HepG2 (cell line): ENCODE results near the gene MRPL28. TPM values are rescaled to one million over a fixed set of nuclear protein-coding genes. Genes with fewer than 3 reads are reported as not detected.
A peak's percentile ranks its signal among the peaks of the same experiment; 100 is the strongest.

Experiments
- BATF2 ChIP-seq: sonication (generic); formaldehyde crosslinking; IDR thresholded peaks from 2 replicates; pipeline ENCODE4 v1.8.0; 2022; ENCODE audit warnings: mild to moderate bottlenecking, missing genetic modification reagents, moderate library complexity
- BHLHE40 ChIP-seq: IDR thresholded peaks from 2 replicates; pipeline ENCODE4 v1.6.1; 2011; ENCODE audit warnings: low read length, improper control_type of control experiment
- FOXP1 ChIP-seq, 2 experiments: fragments of 450-650 bp in 1 of 2; IDR thresholded peaks; 2 replicates each; pipeline ENCODE4 v1.6.1; 2017 to 2018; ENCODE audit warnings: antibody characterized with exemption in 1 of 2
- GZF1 ChIP-seq: sonication (generic); formaldehyde crosslinking; IDR thresholded peaks from 2 replicates; pipeline ENCODE4 v1.5.1; 2020; ENCODE audit warnings: mild to moderate bottlenecking, missing genetic modification reagents
- IKZF4 ChIP-seq: sonication (generic); formaldehyde crosslinking; IDR thresholded peaks from 2 replicates; pipeline ENCODE4 v1.5.1; 2020; ENCODE audit warnings: borderline replicate concordance, mild to moderate bottlenecking, low read depth, missing genetic modification reagents; ENCODE audit errors: not compliant biosample characterization
- JUN ChIP-seq: sonication (generic); formaldehyde crosslinking; IDR thresholded peaks from 2 replicates; pipeline ENCODE4 v1.4.0; 2020; ENCODE audit warnings: mild to moderate bottlenecking, missing genetic modification reagents
- KLF13 ChIP-seq: sonication (generic); formaldehyde crosslinking; IDR thresholded peaks from 2 replicates; pipeline ENCODE4 v1.4.0; 2020; ENCODE audit warnings: mild to moderate bottlenecking, missing genetic modification reagents
- KLF16 ChIP-seq, 2 experiments: sonication (generic) in 1 of 2; formaldehyde crosslinking in 1 of 2; IDR thresholded peaks; 2 replicates each; pipeline versions ENCODE4 v1.6.1 to v1.8.0; 2016 to 2023; ENCODE audit warnings: missing genetic modification reagents in 2 of 2, missing compliant biosample characterization in 1 of 2
- TERF1 ChIP-seq: sonication (generic); formaldehyde crosslinking; IDR thresholded peaks from 2 replicates; pipeline ENCODE4 v1.8.0; 2022; ENCODE audit warnings: mild to moderate bottlenecking, missing genetic modification reagents, moderate library complexity
- U2AF2 ChIP-seq: fragments of 200-400 bp; formaldehyde crosslinking; IDR thresholded peaks from 2 replicates; pipeline ENCODE4 v1.6.1; 2017; ENCODE audit warnings: low read depth, mild to moderate bottlenecking, low read length
- ZNF160 ChIP-seq: sonication (generic); formaldehyde crosslinking; IDR thresholded peaks from 2 replicates; pipeline ENCODE4 v1.8.0; 2022; ENCODE audit warnings: mild to moderate bottlenecking, inconsistent platforms, missing genetic modification reagents
- ZNF17 ChIP-seq: sonication (generic); formaldehyde crosslinking; IDR thresholded peaks from 2 replicates; pipeline ENCODE4 v1.5.0; 2020; ENCODE audit warnings: mild to moderate bottlenecking, missing genetic modification reagents
- ZNF335 ChIP-seq: sonication (generic); formaldehyde crosslinking; IDR thresholded peaks from 2 replicates; pipeline ENCODE4 v1.4.0; 2020; ENCODE audit warnings: missing genetic modification reagents
- ZNF34 ChIP-seq: sonication (generic); formaldehyde crosslinking; IDR thresholded peaks from 2 replicates; pipeline ENCODE4 v1.4.0; 2020; ENCODE audit warnings: mild to moderate bottlenecking, missing genetic modification reagents, borderline replicate concordance
- ZNF503 ChIP-seq: sonication (generic); formaldehyde crosslinking; IDR thresholded peaks from 2 replicates; pipeline ENCODE4 v1.4.0; 2020; ENCODE audit warnings: missing genetic modification reagents
- ZNF547 ChIP-seq: sonication (generic); formaldehyde crosslinking; IDR thresholded peaks from 2 replicates; pipeline ENCODE4 v1.5.1; 2020; ENCODE audit warnings: mild to moderate bottlenecking, missing genetic modification reagents
- ZSCAN12 ChIP-seq: sonication (generic); formaldehyde crosslinking; IDR thresholded peaks from 2 replicates; pipeline ENCODE4 v1.9.0; 2021; ENCODE audit warnings: mild to moderate bottlenecking, missing genetic modification reagents
- polyA plus RNA-seq, 8 experiments: library from polyadenylated mRNA; depleted of rRNA in 3 of 8; stranded (reverse) in 7 of 8; unstranded in 1 of 8; fragments of >200 nt; fragmentation: Illumina TruSeq in 4 of 8; extraction: Trizol in 4 of 8; gene quantifications; 2 replicates each; pipeline versions ENCODE4 v1.2.1 to v1.2.3, GENCODE V29; 2011 to 2016; ENCODE audit warnings: low read depth in 4 of 8, missing spikeins in 1 of 8, mixed read lengths in 1 of 8; ENCODE audit not compliant: insufficient read depth in 1 of 8
- total RNA-seq, 5 experiments: library from RNA; depleted of rRNA; stranded (reverse); fragments of >200 nt; fragmentation: Illumina TruSeq; extraction: Trizol; gene quantifications; 2 replicates each; pipeline ENCODE4 v1.2.3, GENCODE V29; 2016; ENCODE audit warnings: low read depth in 1 of 5
- TF ChIP-seq, protein P1 (sequence below): sonication (generic); formaldehyde crosslinking; IDR thresholded peaks from 2 replicates; pipeline ENCODE4 v1.4.0; 2020; ENCODE audit warnings: mild to moderate bottlenecking, missing genetic modification reagents
- TF ChIP-seq, protein P2 (sequence below), 2 experiments: fragments of 450-650 bp in 1 of 2; sonication (generic) in 1 of 2; formaldehyde crosslinking; IDR thresholded peaks; 2 replicates each; pipeline versions ENCODE4 v1.5.0 to v1.8.0; 2020 to 2022; ENCODE audit warnings: mild to moderate bottlenecking in 1 of 2, missing genetic modification reagents in 1 of 2

Gene MRPL28
- total and polyA plus RNA-seq, 2 of the 13 experiments (the other 11 are each of a cell fraction or from before 2014, with no cell fraction given), result 114 to 135 TPM

DNA sequence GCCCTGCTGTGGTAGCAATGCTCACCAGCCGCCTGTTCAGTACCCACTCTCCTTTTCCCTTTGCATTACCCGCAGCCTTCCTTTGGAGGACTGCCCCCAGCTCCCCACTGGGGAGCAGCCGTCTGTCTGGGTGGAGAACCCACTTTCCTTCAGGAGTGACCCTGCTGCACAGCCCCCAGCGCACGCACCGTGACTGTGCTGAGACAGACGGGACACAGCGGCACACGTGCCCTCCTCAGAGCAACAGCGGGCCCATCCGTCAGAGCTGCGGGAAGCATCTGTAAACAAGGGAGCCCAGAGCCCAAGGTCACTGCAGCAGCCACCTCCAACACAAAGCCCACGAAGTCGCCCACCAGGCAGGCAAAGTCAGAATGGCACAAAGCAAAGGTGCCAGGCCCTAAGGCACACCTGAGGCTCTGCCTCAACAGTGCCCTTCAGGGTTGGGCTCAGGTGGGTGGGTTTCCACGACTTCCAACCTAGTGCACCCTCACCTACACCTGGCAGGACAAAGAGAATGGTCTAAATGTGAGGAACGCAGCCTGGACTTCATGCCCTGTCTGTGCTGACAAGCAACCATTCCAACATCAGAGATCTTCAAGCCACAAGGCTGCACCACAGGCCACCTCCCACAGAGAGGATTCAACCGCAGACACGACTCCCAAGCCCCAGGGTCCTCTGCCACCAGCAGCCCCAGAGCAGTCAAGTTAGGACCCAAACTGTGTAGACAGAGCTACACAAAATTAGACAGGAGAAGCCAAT is 27.7 kb downstream of the MRPL28 start (continued):
- no peak for TF ChIP-seq BATF2 (CRISPR knock-in tag)
- peak; percentile 69; the same call in 1 of the 2 replicates for TF ChIP-seq ZNF547 (CRISPR knock-in tag)
- no peak; the same call in 1 of the 2 replicates for TF ChIP-seq KLF13 (CRISPR knock-in tag)
- no peak for TF ChIP-seq ZNF335 (CRISPR knock-in tag)
- 0 out of 4 replicates have a peak, but pooled peaks of 1 of the 2 experiments have one; percentile 23 for TF ChIP-seq KLF16 (CRISPR knock-in tag; IDR thresholded peaks at IDR 0.05)
- no peak for TF ChIP-seq TERF1
- TF ChIP-seq ZNF34 (CRISPR knock-in tag), result no peak
- TF ChIP-seq IKZF4 (CRISPR knock-in tag), result no peak
- TF ChIP-seq U2AF2, result no peak; the same call in 1 of the 2 replicates
- TF ChIP-seq, protein P1, sequence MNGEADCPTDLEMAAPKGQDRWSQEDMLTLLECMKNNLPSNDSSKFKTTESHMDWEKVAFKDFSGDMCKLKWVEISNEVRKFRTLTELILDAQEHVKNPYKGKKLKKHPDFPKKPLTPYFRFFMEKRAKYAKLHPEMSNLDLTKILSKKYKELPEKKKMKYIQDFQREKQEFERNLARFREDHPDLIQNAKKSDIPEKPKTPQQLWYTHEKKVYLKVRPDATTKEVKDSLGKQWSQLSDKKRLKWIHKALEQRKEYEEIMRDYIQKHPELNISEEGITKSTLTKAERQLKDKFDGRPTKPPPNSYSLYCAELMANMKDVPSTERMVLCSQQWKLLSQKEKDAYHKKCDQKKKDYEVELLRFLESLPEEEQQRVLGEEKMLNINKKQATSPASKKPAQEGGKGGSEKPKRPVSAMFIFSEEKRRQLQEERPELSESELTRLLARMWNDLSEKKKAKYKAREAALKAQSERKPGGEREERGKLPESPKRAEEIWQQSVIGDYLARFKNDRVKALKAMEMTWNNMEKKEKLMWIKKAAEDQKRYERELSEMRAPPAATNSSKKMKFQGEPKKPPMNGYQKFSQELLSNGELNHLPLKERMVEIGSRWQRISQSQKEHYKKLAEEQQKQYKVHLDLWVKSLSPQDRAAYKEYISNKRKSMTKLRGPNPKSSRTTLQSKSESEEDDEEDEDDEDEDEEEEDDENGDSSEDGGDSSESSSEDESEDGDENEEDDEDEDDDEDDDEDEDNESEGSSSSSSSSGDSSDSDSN (CRISPR knock-in tag), result peak; percentile 82
- TF ChIP-seq BHLHE40, result peak; percentile 92
- no peak for TF ChIP-seq GZF1
- TF ChIP-seq ZSCAN12 (CRISPR knock-in tag), result no peak
- TF ChIP-seq ZNF503 (CRISPR knock-in tag), result no peak
- TF ChIP-seq FOXP1 (IDR thresholded peaks at IDR 0.05), result 0 out of 2 replicates have a peak, but pooled peaks have one; percentile 16
- TF ChIP-seq FOXP1 (CRISPR knock-in tag; IDR thresholded peaks at IDR 0.05), result peak; percentile 85
- peak; percentile 69; the same call in 1 of the 2 replicates for TF ChIP-seq ZNF160 (CRISPR knock-in tag)
- TF ChIP-seq, protein P2, sequence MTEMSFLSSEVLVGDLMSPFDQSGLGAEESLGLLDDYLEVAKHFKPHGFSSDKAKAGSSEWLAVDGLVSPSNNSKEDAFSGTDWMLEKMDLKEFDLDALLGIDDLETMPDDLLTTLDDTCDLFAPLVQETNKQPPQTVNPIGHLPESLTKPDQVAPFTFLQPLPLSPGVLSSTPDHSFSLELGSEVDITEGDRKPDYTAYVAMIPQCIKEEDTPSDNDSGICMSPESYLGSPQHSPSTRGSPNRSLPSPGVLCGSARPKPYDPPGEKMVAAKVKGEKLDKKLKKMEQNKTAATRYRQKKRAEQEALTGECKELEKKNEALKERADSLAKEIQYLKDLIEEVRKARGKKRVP (CRISPR knock-in tag; IDR thresholded peaks at IDR 0.05), result no peak; a peak in 1 of 4 replicates
- TF ChIP-seq ZNF17 (CRISPR knock-in tag), result no peak
- TF ChIP-seq JUN, result no peak
